NCI-H774 (cell line): ENCODE data around the gene NPLOC4.
A peak's percentile ranks its signal among the peaks of the same experiment; 100 is the strongest.
"Not testable (repeated sequence)": the region's sequence is repeated elsewhere in the genome, so short reads cannot be mapped to it uniquely, and the experiment has no call there.

Source experiments
- DNase-seq: peaks from one replicate; lab custom pipeline; 2025; lab: John Stamatoyannopoulos, UW

The NPLOC4 gene

GRCh38 chr17:81636505-81637288 lies at the start of gene NPLOC4, which contains the start of gene TSPAN10:
Gene NPLOC4 (minus strand): TSS chr17:81637112. CDS start chr17:81636930, 182 bp downstream.
Gene TSPAN10 (plus strand): TSS chr17:81637196. CDS start chr17:81642413, 5,217 bp downstream.
- peak; percentile 91 for DNase-seq

GRCh38 chr17:81686614-81687013 lies 49.7 kb upstream of the NPLOC4 start:
- DNase-seq = no peak

- DNase-seq = no peak
Observed at GRCh38 chr17:81685108-81685507, 48.2 kb upstream of the NPLOC4 start.

GRCh38 chr17:81684442-81684911 lies 47.6 kb upstream of the NPLOC4 start:
- DNase-seq = no peak

GRCh38 chr17:81683584-81684441 lies 46.9 kb upstream of the NPLOC4 start, which contains the start of the genes ARL16 and HGS:
Gene ARL16 (minus strand): TSS chr17:81683797. CDS start chr17:81683753, 44 bp downstream.
Gene HGS (plus strand): TSS chr17:81684011. CDS start chr17:81684067, 56 bp downstream.
- peak; percentile 100 for DNase-seq

GRCh38 chr17:81683208-81683583 lies 46.3 kb upstream of the NPLOC4 start:
- no peak for DNase-seq

- DNase-seq = no peak
Observed at GRCh38 chr17:81682565-81683207, 45.8 kb upstream of the NPLOC4 start.

- DNase-seq = no peak
Observed at GRCh38 chr17:81681672-81682071, 44.8 kb upstream of the NPLOC4 start.

- DNase-seq = no peak
Observed at GRCh38 chr17:81680150-81680549, 43.2 kb upstream of the NPLOC4 start.

- DNase-seq = no peak
Observed at GRCh38 chr17:81676906-81677305, 40.0 kb upstream of the NPLOC4 start.

- not testable (repeated sequence) for DNase-seq
Observed at GRCh38 chr17:81675515-81676221, 38.8 kb upstream of the NPLOC4 start.

- DNase-seq = no peak
Observed at GRCh38 chr17:81673561-81674258, 36.8 kb upstream of the NPLOC4 start.

GRCh38 chr17:81672954-81673353 lies 36.0 kb upstream of the NPLOC4 start:
- no peak for DNase-seq

- DNase-seq = no peak
Observed at GRCh38 chr17:81672504-81672903, 35.6 kb upstream of the NPLOC4 start.

GRCh38 chr17:81667754-81668153 lies 30.8 kb upstream of the NPLOC4 start:
- DNase-seq = no peak

- peak; percentile 99 for DNase-seq
Observed at GRCh38 chr17:81666342-81667191, 29.7 kb upstream of the NPLOC4 start, which contains the start of the genes CCDC137 and OXLD1. Gene CCDC137 (plus strand): TSS chr17:81666737. CDS start chr17:81666767, 30 bp downstream. Gene OXLD1 (minus strand): TSS chr17:81666605. CDS start chr17:81666577, 28 bp downstream.

GRCh38 chr17:81666092-81666341 lies 29.1 kb upstream of the NPLOC4 start:
- no peak for DNase-seq

- DNase-seq = no peak
Observed at GRCh38 chr17:81665205-81666091, 28.5 kb upstream of the NPLOC4 start.

GRCh38 chr17:81664051-81664470 lies 27.1 kb upstream of the NPLOC4 start:
- DNase-seq = no peak
